ENCODE data around the gene AUTS2.

- TF ChIP-seq POLR2AphosphoS5 (IDR thresholded peaks at IDR 0.05) = no peak
- no peak for TF ChIP-seq CTCF (IDR thresholded peaks at IDR 0.05)
- TF ChIP-seq POLR2A (IDR thresholded peaks at IDR 0.05) = no peak
Measured at GRCh38 chr7:70044981-70045380, 446.7 kb downstream of the AUTS2 start.

Data from breast epithelium (tissue), 3 donors.